ENCODE data around the gene MAIP1. TPM values are rescaled to one million over a fixed set of nuclear protein-coding genes. Genes with fewer than 3 reads are reported as not detected.

The MAIP1 gene
- total and polyA plus RNA-seq, 9 of the 15 experiments (the other 6 are each of a cell fraction or from before 2014, with no cell fraction given) = 3.6 to 30.0 (median 24.5) TPM

- Histone ChIP-seq H3K4me3 (no peak overlapping the region), H2AFZ (ENCODE audit: low read depth, low read length) (no peak overlapping the region), H3K9ac (ENCODE audit: insufficient read depth in 1 of 2, low read depth in 2 of 2, low read length in 2 of 2) (no peak overlapping the region), H3K9me3 (replicated peaks; ENCODE audit: control insufficient read depth, insufficient read depth, low read depth, low read length) (no peaks in the 10 kb centered on the region), H3K27me3 (ENCODE audit: control insufficient read depth in 2 of 2, insufficient read depth in 2 of 2, low read length in 2 of 2) (no peaks in the 10 kb centered on the region), H3K4me1 (replicated peaks in 1 of 2; ENCODE audit: control insufficient read depth in 2 of 2, insufficient read depth in 2 of 2, low read length in 2 of 2) (peaks cover 0 to 11% of the 10 kb centered on the region in 2 experiments; a peak in 3 of 5 replicates), H3K27ac (ENCODE audit: extremely low read depth, low read depth, low read length) (no peak overlapping the region), H4K20me1 (replicated peaks; ENCODE audit: control insufficient read depth, insufficient read depth, low read length) (no peaks in the 10 kb centered on the region), H3K36me3 (ENCODE audit: control insufficient read depth, insufficient read depth, low read length) (peaks cover 49% of the 10 kb centered on the region), H3K4me2 (ENCODE audit: insufficient read depth, low read length) (no peak overlapping the region), H3K9me1 (ENCODE audit: control insufficient read depth, insufficient read depth, low read length) (no peaks in the 10 kb centered on the region), H3K79me2 (ENCODE audit: control insufficient read depth, insufficient read depth, low read length) (peaks cover 58% of the 10 kb centered on the region)
- BruUV-seq (replicated peaks) = no TSS peak
- POLR2A ChIA-PET = no interaction called here
- WGBS (ENCODE audit: insufficient coverage, low coverage, missing lambda C conversion rate) = 70% methylated on average over 1 of the region's 1 CpG
- DNase-seq (ENCODE audit: extremely low read depth in 1 of 4, low spot score in 3 of 4) = no peak
- CTCF ChIA-PET (ENCODE audit: low intra/inter-chr PET ratio) = no interaction called here
- in situ Hi-C loops (cut with MboI) (loop anchor here (25.0 kb wide), 1 partner anchor 1261 kb away; no protein-coding TSS in a partner anchor), intact Hi-C loops (cut with micrococcal nuclease) (no loop called here)
- no peak for FAIRE-seq
- no peak for ATAC-seq
- TF ChIP-seq ZNF766 (CRISPR knock-in tag; conservative IDR thresholded peaks at IDR 0.05) (no peak), ZNF347 (CRISPR knock-in tag; IDR thresholded peaks at IDR 0.05; ENCODE audit: low read depth) (no peak), POLR2H (tag; IDR thresholded peaks at IDR 0.05; ENCODE audit: low read depth) (no peak), ZNF24 (IDR thresholded peaks at IDR 0.05) (no peak), CTBP1 (IDR thresholded peaks at IDR 0.05; ENCODE audit: borderline replicate concordance) (no peak), ASH1L (IDR thresholded peaks at IDR 0.05; ENCODE audit: borderline replicate concordance, low read depth, partially characterized antibody) (no peak), ATF7 (IDR thresholded peaks at IDR 0.05) (no peak), TAL1 (IDR thresholded peaks at IDR 0.05) (no peak), ZC3H11A (IDR thresholded peaks at IDR 0.05; ENCODE audit: low read depth, low read length) (no peak), ZC3H4 (CRISPR knock-in tag; IDR thresholded peaks at IDR 0.05; ENCODE audit: borderline replicate concordance) (no peak), ZNF239 (CRISPR knock-in tag; IDR thresholded peaks at IDR 0.05) (no peak), RBFOX2 (IDR thresholded peaks at IDR 0.05; ENCODE audit: low read depth, low read length) (no peak), ZNF668 (CRISPR knock-in tag; IDR thresholded peaks at IDR 0.05) (no peak), NKRF (IDR thresholded peaks at IDR 0.05; ENCODE audit: borderline replicate concordance) (no peak)
- TF ChIP-seq, protein P1, sequence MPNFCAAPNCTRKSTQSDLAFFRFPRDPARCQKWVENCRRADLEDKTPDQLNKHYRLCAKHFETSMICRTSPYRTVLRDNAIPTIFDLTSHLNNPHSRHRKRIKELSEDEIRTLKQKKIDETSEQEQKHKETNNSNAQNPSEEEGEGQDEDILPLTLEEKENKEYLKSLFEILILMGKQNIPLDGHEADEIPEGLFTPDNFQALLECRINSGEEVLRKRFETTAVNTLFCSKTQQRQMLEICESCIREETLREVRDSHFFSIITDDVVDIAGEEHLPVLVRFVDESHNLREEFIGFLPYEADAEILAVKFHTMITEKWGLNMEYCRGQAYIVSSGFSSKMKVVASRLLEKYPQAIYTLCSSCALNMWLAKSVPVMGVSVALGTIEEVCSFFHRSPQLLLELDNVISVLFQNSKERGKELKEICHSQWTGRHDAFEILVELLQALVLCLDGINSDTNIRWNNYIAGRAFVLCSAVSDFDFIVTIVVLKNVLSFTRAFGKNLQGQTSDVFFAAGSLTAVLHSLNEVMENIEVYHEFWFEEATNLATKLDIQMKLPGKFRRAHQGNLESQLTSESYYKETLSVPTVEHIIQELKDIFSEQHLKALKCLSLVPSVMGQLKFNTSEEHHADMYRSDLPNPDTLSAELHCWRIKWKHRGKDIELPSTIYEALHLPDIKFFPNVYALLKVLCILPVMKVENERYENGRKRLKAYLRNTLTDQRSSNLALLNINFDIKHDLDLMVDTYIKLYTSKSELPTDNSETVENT (CRISPR knock-in tag; IDR thresholded peaks at IDR 0.05) = no peak
- TF ChIP-seq, protein P2, sequence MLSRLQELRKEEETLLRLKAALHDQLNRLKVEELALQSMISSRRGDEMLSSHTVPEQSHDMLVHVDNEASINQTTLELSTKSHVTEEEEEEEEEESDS (CRISPR knock-in tag; IDR thresholded peaks at IDR 0.05) = no peak
- TF ChIP-seq, protein P3, sequence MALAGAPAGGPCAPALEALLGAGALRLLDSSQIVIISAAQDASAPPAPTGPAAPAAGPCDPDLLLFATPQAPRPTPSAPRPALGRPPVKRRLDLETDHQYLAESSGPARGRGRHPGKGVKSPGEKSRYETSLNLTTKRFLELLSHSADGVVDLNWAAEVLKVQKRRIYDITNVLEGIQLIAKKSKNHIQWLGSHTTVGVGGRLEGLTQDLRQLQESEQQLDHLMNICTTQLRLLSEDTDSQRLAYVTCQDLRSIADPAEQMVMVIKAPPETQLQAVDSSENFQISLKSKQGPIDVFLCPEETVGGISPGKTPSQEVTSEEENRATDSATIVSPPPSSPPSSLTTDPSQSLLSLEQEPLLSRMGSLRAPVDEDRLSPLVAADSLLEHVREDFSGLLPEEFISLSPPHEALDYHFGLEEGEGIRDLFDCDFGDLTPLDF (CRISPR knock-in tag; IDR thresholded peaks at IDR 0.05) = no peak
- TF ChIP-seq, protein P4, sequence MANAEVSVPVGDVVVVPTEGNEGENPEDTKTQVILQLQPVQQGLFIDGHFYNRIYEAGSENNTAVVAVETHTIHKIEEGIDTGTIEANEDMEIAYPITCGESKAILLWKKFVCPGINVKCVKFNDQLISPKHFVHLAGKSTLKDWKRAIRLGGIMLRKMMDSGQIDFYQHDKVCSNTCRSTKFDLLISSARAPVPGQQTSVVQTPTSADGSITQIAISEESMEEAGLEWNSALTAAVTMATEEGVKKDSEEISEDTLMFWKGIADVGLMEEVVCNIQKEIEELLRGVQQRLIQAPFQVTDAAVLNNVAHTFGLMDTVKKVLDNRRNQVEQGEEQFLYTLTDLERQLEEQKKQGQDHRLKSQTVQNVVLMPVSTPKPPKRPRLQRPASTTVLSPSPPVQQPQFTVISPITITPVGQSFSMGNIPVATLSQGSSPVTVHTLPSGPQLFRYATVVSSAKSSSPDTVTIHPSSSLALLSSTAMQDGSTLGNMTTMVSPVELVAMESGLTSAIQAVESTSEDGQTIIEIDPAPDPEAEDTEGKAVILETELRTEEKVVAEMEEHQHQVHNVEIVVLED (CRISPR knock-in tag; IDR thresholded peaks at IDR 0.05) = no peak
Observed at GRCh38 chr2:199951023-199951422, 4.4 kb upstream of the MAIP1 start.

Measured in K562 (cell line).